Right kidney (tissue), 1 donor: ENCODE data around the gene TENT5C.
A peak's percentile ranks its signal among the peaks of the same experiment; 100 is the strongest.

Experiments
- DNase-seq: peaks from one replicate; pipeline ENCODE4 v3.0.0-alpha.2; 2016

Gene TENT5C

GRCh38 chr1:117656202-117656641, 50.4 kb downstream of the TENT5C start:
- no peak for DNase-seq

DNA sequence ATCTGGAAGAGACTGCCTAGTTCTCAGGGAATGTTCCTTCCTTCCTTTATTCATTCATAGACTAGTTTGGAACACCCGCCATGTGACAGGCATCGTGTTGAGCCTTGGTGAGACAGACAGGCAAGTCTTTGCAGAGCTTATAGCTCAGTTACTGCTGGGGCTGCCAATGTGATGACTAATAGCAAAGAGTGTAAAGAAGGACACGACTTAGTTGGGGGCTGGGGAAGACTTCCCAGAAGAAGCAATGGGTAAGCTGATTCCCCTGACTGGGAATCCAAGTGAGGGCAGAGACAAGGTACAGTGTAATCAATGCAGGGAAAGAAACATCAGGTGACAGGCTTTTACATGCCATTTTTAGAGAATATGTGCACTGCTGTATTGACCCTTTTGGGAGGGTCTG, 51.2 kb downstream of the TENT5C start:
- no peak for DNase-seq

GRCh38 chr1:117657949-117658660, 52.3 kb downstream of the TENT5C start:
- no peak for DNase-seq

GRCh38 chr1:117658676-117659075, 52.8 kb downstream of the TENT5C start:
- DNase-seq: no peak

DNA sequence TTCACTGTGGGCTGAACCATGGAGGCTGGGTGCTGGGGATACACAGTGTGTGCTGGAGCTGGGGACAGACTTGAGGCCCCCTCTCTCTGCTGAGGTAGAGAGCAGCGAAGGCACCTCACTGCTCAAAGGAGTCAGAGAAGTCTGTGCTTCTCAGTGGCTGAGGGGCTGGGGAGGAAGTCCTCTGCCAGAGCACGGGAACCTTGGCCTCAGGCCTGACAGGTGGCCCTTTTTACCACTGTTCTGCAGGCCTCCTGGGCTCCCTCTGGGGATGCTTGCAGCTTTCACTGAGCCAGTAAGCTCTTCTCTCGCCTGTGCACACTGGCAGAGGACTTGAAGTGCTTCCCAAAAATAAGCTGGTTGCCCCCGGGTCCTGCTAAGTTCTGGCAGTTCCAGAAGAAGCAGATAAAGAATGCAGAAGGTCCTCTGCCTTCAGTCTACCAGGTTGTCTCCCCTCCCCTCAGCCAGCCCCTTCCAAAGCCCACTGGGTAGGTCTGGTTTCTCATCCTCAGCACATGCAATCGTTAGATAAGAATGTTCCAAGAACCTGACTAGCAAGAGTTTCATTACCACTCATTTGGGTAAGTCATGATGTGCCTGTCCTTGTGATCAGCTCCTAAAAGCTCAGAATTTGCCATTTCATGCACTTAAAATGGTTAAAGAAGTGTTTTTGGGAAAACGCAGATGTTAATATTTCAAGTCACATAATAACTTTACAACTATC, 53.9 kb downstream of the TENT5C start:
- no peak for DNase-seq

- DNase-seq: no peak
Observed at GRCh38 chr1:117660271-117660965, 54.6 kb downstream of the TENT5C start.

DNA sequence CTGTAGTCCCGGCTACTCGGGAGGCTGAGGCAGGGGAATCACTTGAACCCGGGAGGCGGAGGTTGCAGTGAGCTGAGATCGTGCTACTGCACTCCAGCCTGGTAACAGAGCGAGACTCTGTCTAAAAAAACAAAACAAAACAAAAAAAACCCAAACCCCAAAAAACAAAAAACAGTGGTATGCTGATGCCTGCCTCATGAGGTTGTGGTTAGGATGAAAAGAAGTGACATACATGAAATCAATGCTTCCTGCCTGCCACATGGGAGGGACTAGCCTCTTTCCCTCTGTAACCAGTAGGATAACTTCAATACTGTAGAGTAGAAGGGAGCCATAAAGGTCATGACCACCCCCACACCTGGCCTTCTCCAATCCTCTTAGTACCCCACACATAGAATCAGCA, 55.2 kb downstream of the TENT5C start:
- no peak for DNase-seq

GRCh38 chr1:117662667-117663066, 56.8 kb downstream of the TENT5C start:
- no peak for DNase-seq

DNA sequence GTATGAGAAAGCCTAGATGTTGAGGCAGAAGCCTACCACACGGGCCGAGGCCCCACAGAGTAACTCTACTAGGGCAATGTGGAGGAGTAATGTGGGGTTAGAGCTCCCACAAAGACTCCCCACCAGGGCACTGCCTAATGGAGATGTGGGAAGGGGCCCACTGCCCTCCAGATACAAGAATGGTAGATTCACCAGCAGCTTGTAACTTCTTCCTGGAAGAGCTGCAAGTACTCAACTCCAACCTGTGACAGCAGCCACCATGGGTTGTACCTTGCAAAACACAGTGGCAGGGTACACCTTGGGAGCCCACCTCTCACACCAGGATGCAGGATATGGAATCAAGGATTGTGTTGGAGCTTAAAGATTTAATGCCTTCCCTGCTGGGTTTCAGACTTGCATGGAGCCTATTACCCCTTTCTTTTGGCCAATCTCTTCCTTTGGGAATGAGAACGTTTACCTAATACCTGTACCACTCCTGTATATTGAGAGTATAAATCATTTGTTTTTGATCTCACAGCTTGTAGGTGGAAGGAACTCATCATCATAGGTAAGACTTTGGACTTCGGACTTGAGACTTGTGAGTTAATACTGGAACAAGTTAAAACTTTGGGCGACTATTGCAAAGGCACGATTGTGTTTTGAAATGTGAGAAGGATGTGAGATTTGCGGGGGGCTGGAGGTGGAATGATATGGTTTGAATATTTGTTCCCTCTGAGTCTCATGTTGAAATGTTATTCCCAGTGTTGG, 57.5 kb downstream of the TENT5C start:
- no peak for DNase-seq

DNA sequence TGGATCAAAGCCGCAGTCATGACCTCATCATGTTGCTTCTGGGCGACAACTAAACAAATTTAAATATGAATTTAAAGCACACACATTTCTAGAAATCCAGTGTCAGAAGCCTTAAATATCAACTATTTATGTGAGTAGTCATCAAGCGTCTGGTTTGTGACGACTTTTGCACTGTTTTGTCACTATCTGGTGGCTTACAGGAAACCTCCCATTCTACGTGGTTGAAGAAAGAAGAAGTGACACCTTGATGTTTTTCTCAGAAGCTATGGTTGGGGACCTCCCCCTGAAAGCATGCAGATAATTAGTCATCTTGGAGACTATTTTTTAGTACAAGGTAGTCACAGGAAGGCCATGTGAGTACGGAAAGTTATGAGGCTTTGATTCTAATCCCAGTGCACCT, 58.5 kb downstream of the TENT5C start:
- no peak for DNase-seq

- DNase-seq: no peak
Observed at GRCh38 chr1:117665556-117666270, 59.9 kb downstream of the TENT5C start.

DNA sequence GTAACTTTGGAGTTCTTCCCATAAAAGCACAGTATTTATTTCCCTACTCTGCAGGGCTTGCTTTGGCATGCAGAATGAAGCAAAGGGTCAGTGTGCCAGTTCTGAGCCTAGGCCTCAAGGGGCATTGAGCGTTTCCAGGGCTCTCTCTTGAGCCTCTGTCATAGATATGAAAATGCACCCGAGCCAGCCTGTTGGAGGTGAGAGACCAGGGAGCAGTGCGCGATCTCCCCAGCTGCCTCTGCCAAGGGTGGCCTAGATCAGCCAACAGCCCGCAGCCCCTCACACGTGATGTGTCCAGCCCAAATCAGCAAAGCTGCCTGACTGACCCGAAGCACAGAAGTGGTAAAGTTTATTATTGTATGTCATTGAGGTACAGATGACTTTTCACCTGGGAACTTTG, 63.7 kb downstream of the TENT5C start:
- DNase-seq: no peak

DNA sequence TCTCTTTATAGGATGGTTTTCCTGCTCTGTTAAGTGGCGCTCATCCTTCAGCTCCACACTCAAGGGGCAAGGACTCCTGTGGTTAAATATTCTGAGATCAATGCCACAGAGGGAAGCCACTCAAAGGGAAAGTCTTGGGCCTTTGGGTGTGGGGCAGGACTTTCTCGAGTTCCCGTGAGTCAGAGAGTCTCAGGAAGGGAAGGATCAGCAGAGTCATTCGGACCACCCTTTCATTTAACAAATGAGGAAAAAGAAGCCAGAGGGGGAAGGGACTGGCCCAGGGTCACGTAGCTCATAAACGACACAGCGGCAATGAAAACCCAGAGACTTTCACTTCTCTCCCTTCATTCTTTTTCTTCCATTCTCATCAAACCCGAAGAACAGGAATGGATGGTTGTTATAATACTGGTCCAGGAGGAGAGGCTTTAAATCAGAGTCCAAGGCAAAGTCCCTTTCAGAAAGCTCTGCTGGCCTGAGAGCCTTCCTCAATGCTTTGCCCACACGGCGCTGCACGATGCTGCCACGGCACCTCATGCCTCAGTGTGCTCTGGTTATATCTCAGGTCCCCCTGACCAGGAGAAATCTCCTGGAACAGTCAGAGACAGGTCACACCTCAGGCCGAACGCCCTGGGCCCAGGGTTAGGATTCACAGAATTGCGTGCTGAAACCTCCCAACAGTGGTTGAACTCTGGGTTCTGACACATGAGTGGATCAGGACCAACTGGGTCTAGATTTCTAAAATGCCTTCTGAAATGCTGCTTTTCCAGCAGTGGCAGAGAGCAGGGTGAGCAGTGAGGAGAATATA, 65.3 kb downstream of the TENT5C start:
- DNase-seq: no peak

- peak; percentile 8 for DNase-seq
Observed at GRCh38 chr1:117671781-117672501, 66.1 kb downstream of the TENT5C start.

DNA sequence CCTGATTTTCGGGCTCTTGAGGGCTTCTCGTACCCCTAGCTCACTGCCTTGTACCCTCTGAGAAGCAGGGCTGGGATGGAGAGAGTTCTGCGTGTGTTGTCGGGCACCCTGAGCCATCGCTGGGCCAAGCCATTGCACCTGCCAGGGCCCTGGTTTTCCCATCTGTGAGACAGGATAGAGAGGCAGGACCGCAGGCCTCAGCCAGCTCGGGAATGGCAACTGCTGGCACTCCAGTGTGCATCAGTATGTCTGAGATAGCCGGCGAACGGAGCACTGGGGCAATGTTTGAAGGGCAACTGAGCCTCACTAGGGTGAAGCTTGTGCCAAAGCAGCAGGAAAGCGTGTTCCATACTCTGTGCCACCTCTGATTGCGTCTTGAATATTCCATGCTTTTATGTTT, 66.9 kb downstream of the TENT5C start:
- DNase-seq: no peak

DNA sequence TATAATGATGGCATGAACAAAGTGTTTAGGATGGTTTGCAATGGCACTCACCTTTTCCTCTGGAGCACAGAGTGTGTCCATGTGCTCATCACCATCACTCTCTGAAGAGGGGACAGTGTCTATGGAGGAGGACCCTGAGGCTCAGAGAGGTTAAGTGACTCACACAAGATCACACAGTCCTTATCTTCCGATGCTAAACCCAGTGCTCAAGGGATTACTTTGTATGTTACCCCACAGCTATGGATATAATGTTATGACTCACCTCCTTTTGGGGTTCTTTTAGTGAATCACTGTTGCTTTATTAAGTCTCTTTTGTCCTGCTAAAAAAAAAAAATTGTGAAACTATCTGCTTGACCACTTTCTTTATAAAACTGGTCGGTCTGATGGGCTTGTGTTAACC, 67.6 kb downstream of the TENT5C start:
- DNase-seq: no peak

DNA sequence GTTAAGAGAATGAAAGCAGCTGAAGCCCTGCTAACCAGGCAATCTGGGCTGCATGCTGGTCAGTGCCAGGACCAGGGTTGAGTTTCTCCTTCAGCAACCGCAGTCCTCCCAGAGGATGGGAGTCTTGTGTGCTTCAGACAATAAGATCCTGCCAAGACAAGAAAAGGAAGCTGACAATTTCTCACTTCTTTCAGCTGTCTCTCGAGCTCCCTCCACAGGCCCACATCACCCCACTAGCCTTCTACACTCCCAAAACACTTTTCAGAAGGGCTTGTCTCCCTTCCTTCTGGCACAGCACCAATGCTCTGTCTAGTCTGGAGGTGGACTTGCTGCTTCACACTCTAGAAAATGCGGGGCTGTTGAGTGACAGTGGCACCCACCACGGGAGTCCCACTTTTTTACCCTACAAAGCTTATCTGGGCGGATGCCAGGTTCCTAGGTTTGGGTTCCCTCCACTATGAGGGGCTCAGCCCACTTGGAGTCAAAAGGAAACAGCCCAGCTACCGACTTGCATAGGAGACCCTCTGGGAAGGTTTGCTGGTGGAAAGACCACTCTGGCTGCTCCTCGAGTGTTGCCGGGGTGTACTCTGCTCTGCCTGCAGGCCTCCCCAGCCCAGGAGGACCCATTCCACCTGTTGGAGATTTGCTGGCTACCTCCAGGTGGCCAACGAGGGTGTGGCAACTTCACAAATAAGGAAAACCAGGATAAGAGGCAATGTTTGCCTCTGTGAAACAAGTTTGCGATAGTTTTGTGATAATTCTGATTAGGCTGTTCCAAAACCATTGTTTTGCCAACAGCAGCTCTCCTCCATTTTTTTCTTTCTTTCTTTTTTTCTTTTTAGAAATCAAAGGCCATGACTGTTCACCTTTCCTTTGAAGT, 68.9 kb downstream of the TENT5C start:
- DNase-seq: no peak

DNA sequence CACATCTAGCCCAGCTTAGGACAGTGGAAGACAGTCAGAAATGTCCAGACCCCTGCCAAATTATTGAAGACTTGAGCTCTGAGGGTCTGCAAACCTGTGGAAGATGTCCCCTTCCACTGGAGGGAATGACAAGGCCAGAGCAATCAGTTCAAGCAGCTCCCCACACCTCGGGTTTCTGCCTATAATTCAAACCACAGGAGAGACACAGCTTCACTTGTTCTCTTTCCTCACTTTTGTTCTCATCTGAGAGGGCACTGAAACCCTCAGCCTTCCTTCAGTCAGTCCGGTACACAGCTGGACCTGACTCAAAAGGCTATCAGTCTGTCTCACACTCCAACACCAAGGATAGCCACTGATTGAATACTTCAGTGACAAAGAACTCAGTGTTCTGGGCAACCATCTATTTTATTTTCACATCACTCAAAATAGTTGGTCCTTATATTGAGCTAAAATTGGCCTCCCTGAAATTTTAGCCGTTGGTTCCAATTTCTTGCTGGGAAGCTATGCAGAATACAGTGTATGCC, 70.1 kb downstream of the TENT5C start:
- DNase-seq: no peak

- no peak for DNase-seq
Observed at GRCh38 chr1:117676615-117677130, 70.8 kb downstream of the TENT5C start.
